ENCODE data around the gene ANKS1A. TPM values are rescaled to one million over a fixed set of nuclear protein-coding genes. Genes with fewer than 3 reads are reported as not detected.

The ANKS1A gene
- total RNA-seq, 1 experiment from 2014 or later = 26.5 TPM

DNA sequence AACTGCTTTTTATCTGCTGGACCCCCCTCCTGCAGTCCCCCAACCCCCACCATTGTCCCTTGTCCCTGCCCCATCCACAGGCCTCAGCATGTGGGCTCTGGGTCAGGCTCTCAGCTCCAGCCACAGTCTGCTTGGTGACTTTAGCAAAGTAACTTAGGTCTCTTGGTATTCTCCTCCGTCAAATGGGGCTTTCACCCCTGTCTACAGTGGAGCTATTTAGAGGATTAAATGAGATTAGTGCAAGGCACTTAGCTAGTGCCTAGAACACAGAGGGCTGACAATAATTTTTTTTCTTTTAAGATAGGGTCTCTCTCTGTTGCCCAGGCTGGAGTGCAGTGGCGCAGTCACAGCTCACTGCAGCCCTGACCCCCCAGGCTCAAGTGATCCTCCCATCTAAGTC lies 180.2 kb downstream of the ANKS1A start:
- no peak overlapping the region for H2BK5ac ChIP-seq (ENCODE audit: insufficient read length, low read length)
- H3K79me2 ChIP-seq (ENCODE audit: insufficient read depth, low read length) = no peaks in the 10 kb centered on the region
- H2BK12ac ChIP-seq (ENCODE audit: insufficient read length, low read depth, low read length) = no peak overlapping the region
- no peaks in the 10 kb centered on the region for H3K79me1 ChIP-seq (ENCODE audit: insufficient read depth, low read depth, low read length, poor library complexity, severe bottlenecking)
- H2BK120ac ChIP-seq (ENCODE audit: low read depth, low read length, poor library complexity, severe bottlenecking) = no peak overlapping the region
- H4K5ac ChIP-seq (ENCODE audit: insufficient read length, low read depth, low read length) = no peak overlapping the region
- H2BK20ac ChIP-seq (ENCODE audit: low read depth, low read length, poor library complexity, severe bottlenecking) = no peak overlapping the region
- H3K27me3 ChIP-seq (ENCODE audit: insufficient read depth, low read length) = no peaks in the 10 kb centered on the region
- H3T11ph ChIP-seq (ENCODE audit: low read length) = no peak overlapping the region
- no peak overlapping the region for H3K14ac ChIP-seq (ENCODE audit: insufficient read depth, low read length)
- no peak overlapping the region for H3K56ac ChIP-seq (ENCODE audit: insufficient read length, low read depth, low read length)
- H2BK15ac ChIP-seq (ENCODE audit: low read depth, low read length) = no peak overlapping the region
- Mint-ChIP-seq H3K36me3 (ENCODE audit: insufficient read depth in 1 of 3, low read depth in 3 of 3) (peaks cover 0 to 9% (median 3%) of the 10 kb centered on the region in 3 experiments; a peak in 4 of 7 replicates), H3K4me3 (no peak overlapping the region), H3K4me1 (peaks cover 32 to 55% of the 10 kb centered on the region in 2 experiments), H3K27me3 (ENCODE audit: low read depth) (no peaks in the 10 kb centered on the region), H3K27ac (no peak overlapping the region), H3K9me3 (no peaks in the 10 kb centered on the region; a peak in 1 of 5 replicates)
- WGBS (ENCODE audit: extremely low coverage, insufficient read length, low lambda C conversion rate) = no CpG with 5 or more reads among the region's 2 CpGs
- H3K23ac ChIP-seq (ENCODE audit: insufficient read length, low read depth, low read length) = no peak overlapping the region
- H3K4me2 ChIP-seq (ENCODE audit: insufficient read depth, insufficient read length, low read length) = no peak overlapping the region
- no peak overlapping the region for H4K8ac ChIP-seq (replicated peaks; ENCODE audit: insufficient read length, low read depth, low read length)
- H3K23me2 ChIP-seq (ENCODE audit: insufficient read length, low read depth, low read length, poor library complexity, severe bottlenecking) = no peaks in the 10 kb centered on the region
- H3K4ac ChIP-seq (ENCODE audit: low read depth, low read length) = no peak overlapping the region
- H2AK5ac ChIP-seq (ENCODE audit: insufficient read length, low read length) = no peak overlapping the region
- DNase-seq = no peak
- TF ChIP-seq, protein P1, sequence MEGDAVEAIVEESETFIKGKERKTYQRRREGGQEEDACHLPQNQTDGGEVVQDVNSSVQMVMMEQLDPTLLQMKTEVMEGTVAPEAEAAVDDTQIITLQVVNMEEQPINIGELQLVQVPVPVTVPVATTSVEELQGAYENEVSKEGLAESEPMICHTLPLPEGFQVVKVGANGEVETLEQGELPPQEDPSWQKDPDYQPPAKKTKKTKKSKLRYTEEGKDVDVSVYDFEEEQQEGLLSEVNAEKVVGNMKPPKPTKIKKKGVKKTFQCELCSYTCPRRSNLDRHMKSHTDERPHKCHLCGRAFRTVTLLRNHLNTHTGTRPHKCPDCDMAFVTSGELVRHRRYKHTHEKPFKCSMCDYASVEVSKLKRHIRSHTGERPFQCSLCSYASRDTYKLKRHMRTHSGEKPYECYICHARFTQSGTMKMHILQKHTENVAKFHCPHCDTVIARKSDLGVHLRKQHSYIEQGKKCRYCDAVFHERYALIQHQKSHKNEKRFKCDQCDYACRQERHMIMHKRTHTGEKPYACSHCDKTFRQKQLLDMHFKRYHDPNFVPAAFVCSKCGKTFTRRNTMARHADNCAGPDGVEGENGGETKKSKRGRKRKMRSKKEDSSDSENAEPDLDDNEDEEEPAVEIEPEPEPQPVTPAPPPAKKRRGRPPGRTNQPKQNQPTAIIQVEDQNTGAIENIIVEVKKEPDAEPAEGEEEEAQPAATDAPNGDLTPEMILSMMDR (conservative IDR thresholded peaks at IDR 0.05) = no peak
- H3K18ac ChIP-seq (ENCODE audit: insufficient read length, low read depth, low read length) = no peak overlapping the region
- no peak overlapping the region for H4K91ac ChIP-seq (ENCODE audit: insufficient read length, low read depth, low read length)
- no peaks in the 10 kb centered on the region for H4K20me1 ChIP-seq (ENCODE audit: control insufficient read depth, insufficient read depth, insufficient read length)
- no peaks in the 10 kb centered on the region; the same call in 1 of the 2 replicates for H3K4me1 ChIP-seq (ENCODE audit: insufficient read depth, low read length)
- no peak overlapping the region for H3K27ac ChIP-seq (ENCODE audit: insufficient read length, low read depth, low read length)
- no peak overlapping the region for H3K9ac ChIP-seq (ENCODE audit: extremely low read depth, insufficient read length, low read length)
- H3K9me3 ChIP-seq (ENCODE audit: control insufficient read depth, low read depth, low read length) = no peaks in the 10 kb centered on the region
- no peak overlapping the region for H2AFZ ChIP-seq (ENCODE audit: low read length)

Measured in H9 (cell line).